HG03025 (cell line): ENCODE data around the gene OR6F1.
A peak's percentile ranks its signal among the peaks of the same experiment; 100 is the strongest.
"Not testable (repeated sequence)": the region's sequence is repeated elsewhere in the genome, so short reads cannot be mapped to it uniquely, and the experiment has no call there.

Experiments used
- ATAC-seq: cut with Tn5 transposase; IDR thresholded peaks from one replicate; pipeline ENCODE4 v1.9.1; 2021; ENCODE audit warnings: mild to moderate bottlenecking, moderate library complexity; ENCODE audit not compliant: unreplicated experiment, low FRiP score

The OR6F1 gene

GRCh38 chr1:247716546-247716945, at the start of gene OR6F1:
Gene OR6F1 (minus strand): TSS chr1:247716646. CDS start chr1:247712755, 3,891 bp downstream.
- no peak for ATAC-seq

GRCh38 chr1:247760456-247760855, 44.0 kb upstream of the OR6F1 start, which contains the start of gene OR1C1:
Gene OR1C1 (minus strand): TSS chr1:247760556. CDS start chr1:247758406, 2,150 bp downstream.
- no peak for ATAC-seq

GRCh38 chr1:247754311-247754710, 37.9 kb upstream of the OR6F1 start:
- ATAC-seq = not testable (repeated sequence)

DNA sequence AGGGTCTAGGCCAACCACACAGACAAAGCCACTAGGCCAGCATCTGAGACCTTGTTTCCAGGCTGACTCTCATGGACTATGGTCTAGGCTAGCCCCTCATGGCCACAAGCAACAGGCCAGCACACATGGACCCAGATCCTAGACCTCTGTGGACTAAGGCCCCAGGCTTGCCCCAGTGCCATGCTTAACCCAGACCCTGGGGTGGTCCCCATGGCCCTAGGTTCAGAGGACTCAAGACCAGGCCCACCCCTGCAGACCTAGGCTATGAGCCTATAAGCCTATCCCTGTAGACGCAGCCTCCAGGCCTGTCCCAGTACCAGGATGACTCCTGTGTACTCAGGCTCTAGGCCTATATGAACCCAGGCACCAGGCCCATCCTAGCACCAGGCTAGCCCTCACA, 33.4 kb upstream of the OR6F1 start:
- no peak for ATAC-seq

GRCh38 chr1:247748041-247748440, 31.6 kb upstream of the OR6F1 start, which contains the start of gene OR14A2:
Gene OR14A2 (minus strand): TSS chr1:247748141.
- no peak for ATAC-seq

DNA sequence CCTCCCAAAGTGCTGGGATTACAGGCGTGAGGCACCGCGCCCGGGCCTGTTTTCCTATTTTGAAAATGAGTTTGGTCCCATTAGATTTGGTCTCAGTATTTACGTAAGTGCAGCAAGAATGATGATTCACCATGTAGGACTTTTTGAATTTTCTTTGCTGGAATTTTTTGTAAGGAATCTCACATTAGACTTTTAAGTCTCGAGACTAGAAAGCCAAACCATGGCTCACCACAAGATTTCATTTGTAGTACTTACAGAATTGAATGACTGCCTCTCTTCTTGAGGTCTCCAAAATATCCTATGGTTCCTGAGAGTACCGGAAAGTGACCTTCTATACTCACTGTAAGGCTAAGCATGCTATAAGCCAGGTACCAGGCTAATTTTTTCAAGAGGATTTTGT, 31.2 kb upstream of the OR6F1 start:
- ATAC-seq = no peak

DNA sequence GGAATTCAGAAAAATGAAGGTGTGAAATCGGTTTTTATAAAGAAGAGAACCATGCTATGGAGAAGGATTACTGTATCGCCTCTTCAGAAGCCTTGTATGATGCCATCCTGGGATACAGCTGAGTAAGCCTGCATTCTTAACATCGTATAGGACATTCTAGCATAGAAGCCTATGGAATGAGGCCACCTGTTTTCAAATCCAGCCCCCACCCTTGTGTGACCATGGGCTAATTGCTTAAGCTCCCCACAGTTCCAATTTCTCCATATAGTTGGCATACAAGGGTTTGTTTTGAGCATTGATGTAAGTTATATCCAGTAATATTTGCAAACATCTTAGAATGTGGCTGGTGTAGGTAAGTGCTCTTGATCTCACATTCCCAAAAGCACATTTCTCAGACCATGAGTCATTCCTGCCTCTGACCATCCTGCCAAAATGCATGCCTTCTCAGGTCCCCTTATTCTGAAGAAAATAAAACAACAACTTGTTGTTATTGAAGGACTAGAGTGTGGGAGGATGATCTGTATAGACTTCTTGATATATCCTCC, 30.0 kb upstream of the OR6F1 start:
- no peak for ATAC-seq

DNA sequence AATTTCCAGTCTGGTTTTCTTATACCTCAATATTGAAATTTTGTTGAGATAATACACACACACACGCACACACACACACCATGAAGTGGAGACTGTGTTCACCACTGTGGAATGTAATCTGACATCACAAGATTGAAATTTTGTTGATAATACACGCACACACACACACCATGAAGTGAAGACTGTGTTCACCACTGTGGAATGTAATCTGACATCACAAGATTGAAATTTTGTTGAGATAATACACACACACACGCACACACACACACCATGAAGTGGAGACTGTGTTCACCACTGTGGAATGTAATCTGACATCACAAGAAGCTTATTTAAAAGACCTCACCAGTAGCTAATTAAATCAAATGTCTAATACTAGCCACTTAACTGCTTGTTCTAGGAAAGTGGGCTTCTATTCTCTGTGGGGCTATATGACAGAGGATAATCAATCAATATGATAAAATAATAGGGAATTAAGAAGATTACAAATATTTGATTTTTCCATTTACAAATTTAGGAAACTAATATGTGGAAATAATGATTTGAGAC, 25.8 kb upstream of the OR6F1 start:
- not testable (repeated sequence) for ATAC-seq

DNA sequence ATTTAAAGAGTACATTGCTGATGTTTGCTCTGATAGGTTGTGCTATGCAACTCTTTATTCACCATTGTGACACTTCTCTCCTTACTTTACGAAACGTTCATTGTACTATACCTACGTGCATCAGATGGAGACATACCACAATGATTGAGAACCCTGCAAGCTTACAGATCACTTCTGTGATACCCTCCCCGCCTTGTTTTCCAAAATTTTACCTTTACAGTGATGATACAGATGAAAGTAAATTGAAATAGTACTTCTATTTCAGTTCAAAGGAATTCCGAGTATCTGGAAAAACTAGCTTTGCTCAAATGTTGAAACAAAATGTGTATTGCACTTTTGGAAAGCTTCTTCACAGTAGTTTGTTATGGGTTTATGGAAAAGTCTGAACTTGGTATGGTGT, 25.3 kb upstream of the OR6F1 start:
- ATAC-seq = no peak

DNA sequence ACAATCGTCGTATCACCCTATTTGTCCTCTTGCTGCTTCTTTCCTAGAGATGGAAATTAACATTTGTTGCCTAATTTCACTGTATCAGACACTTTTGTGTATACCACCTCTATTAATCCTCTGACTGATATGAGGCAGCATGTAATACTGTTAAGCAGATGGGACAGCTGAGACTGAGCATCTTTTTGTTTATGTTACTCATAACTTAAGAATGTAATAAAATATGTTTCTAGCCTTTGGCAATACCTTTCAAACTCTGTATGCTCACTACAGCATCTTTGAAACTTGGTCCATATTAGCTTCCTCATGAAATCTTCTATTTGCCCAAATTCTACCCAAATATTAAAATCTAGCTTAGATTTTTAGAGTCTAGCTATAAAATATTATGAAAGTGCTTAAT, 24.3 kb upstream of the OR6F1 start:
- ATAC-seq = no peak

DNA sequence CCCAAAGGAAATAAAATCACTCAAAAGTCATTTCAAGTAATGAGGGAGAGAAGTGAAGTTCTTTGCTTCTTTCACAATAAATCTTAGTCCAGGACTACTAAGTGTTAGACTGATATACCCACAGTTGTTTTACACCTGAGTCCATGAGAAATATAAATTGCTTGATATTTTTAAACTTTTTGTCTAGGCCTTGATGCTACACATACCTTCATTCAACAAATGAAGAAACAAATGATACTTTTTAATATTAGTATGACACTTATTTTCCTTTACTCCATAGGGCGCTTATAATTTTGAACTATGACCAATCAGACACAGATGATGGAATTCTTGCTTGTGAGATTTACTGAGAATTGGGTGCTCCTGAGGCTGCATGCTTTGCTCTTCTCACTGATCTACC, 21.9 kb upstream of the OR6F1 start, which contains the start of gene OR14K1:
TSS of gene OR14K1 (plus strand) at position 301 of the 400 bp plus-strand sequence. CDS start at position 301, 0 bp downstream.
- ATAC-seq = no peak

- ATAC-seq = no peak
Observed at GRCh38 chr1:247721222-247721621, 4.8 kb upstream of the OR6F1 start.

- no peak for ATAC-seq
Observed at GRCh38 chr1:247713753-247714152, 2.7 kb downstream of the OR6F1 start.

DNA sequence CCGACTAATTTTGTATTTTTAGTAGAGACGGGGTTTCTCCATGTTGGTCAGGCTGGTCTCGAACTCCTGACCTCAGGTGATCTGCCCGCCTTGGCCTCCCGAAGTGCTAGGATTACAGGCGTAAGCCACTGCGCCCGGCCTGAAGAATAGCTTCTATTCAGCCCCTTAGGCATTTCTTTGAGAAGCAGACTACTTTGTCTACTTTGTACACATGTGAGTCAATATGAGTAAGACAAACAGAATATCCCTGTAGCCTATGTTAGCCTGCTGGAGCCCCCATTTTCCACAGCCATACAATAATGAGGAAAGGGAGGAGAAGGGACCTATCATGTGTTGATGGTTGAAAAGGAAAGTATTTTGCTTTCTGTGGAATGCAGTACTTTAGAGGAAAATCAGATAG, 5.8 kb downstream of the OR6F1 start:
- not testable (repeated sequence) for ATAC-seq

DNA sequence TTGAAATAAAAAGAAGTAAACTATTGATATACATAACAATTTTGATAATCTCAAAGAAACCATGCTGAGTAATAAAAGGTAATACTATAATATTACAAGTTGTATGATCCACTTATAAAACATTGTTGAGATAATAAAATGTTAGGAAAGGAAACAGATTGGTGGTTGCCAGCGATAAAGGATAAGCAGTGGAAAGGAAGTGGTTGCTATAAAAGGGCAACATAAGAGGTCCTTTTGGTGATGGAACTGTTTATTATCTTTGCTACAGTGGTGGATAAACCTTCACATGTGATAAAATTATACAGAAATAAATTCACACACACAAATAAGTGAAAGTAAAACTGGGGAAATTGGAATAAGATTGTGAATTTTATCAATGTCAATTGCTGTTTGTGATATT, 15.1 kb downstream of the OR6F1 start:
- no peak for ATAC-seq

DNA sequence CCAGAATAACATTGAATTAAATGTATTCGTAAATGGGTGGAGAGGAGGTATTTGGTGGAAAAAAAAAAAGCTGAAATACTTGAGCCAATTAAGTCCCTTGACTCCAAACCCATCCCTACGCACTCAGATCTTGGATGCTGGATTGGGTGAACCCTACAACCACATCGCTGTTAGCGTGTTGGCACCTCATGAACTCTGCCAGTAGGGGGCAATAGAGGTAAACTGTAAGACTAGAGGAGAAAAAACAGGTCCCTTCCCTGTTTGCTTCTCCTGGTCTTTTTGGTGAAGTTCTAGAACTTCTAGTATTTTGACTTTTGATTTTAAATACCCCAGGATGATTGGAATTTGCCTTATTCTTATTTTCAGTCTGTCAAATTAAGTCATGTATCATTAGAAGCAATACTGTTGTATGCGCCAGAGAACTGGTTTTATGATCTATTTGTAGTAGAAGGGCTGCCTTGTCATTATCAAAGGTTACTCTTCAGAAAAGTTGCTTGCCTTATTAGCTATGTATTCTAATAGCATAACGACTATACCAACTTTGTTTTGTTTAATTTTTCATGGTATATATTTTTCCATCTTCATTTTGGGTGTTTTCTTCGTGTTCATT, 35.1 kb downstream of the OR6F1 start:
- peak; percentile 87 for ATAC-seq

GRCh38 chr1:247680171-247680570, 36.3 kb downstream of the OR6F1 start:
- no peak for ATAC-seq

GRCh38 chr1:247679639-247680038, 36.8 kb downstream of the OR6F1 start, which contains the start of gene OR13G1:
Gene OR13G1 (minus strand): TSS chr1:247679739. CDS start chr1:247673041, 6,698 bp downstream.
- no peak for ATAC-seq

GRCh38 chr1:247669225-247669624, 47.2 kb downstream of the OR6F1 start:
- ATAC-seq = no peak
